Keratinocyte (primary cell): Measurements from ENCODE around the gene OVOL2.

Experiments used
- CTCF ChIP-seq, 3 experiments: IDR thresholded peaks in 1 of 3; conservative IDR thresholded peaks in 1 of 3; optimal IDR thresholded peaks in 1 of 3; 2 replicates in 2 of 3; 3 replicates in 1 of 3; pipeline versions ENCODE3 to v1.5.1; 2011; ENCODE audit warnings: low read length in 3 of 3, mild to moderate bottlenecking in 3 of 3, moderate library complexity in 2 of 3, control low read depth in 1 of 3, inconsistent platforms in 1 of 3; ENCODE audit not compliant: insufficient read depth in 2 of 3; ENCODE audit errors: extremely low read depth in 1 of 3
- EZH2 ChIP-seq: IDR thresholded peaks from one replicate; pipeline ENCODE4 v1.6.1; 2012; ENCODE audit warnings: inconsistent platforms, mild to moderate bottlenecking, low read length, moderate library complexity

GRCh38 chr20:18101125-18101810 is 43.6 kb upstream of the OVOL2 start:
- no peak for TF ChIP-seq CTCF (optimal IDR thresholded peaks at IDR 0.05 in 1 of 3, IDR thresholded peaks at IDR 0.05 in 1 of 3, conservative IDR thresholded peaks at IDR 0.05 in 1 of 3; ENCODE audit: extremely low read depth in 1 of 3, insufficient read depth in 2 of 3, low read length in 3 of 3)
- TF ChIP-seq EZH2 = no peak
